OCI-LY1 (cell line): ENCODE results near the gene LRRC2.

Experiments
- H2AFZ ChIP-seq: fragments of 200-600 bp; sonication (generic), shearing (Covaris generic); 2 replicates; pipeline ENCODE4 v1.6.0; 2014; ENCODE audit warnings: antibody characterized with exemption, mild to moderate bottlenecking, low read length
- H3F3A ChIP-seq: fragments of 200-600 bp; sonication (generic), shearing (Covaris generic); 2 replicates; pipeline ENCODE4 v1.6.0; 2014; ENCODE audit warnings: mild to moderate bottlenecking, antibody characterized with exemption, low read length, moderate library complexity; ENCODE audit not compliant: insufficient read depth
- H3K27ac ChIP-seq: fragments of 200-600 bp; sonication (generic); 2 replicates; pipeline ENCODE4 v1.5.1; 2014; ENCODE audit warnings: low read length, mixed run types, mild to moderate bottlenecking, low read depth; ENCODE audit not compliant: poor library complexity, severe bottlenecking
- H3K27me3 ChIP-seq: fragments of 200-600 bp; sonication (generic); 2 replicates; pipeline ENCODE4 v1.6.0; 2014; ENCODE audit warnings: antibody characterized with exemption, mild to moderate bottlenecking, low read length, moderate library complexity; ENCODE audit not compliant: insufficient read depth
- H3K36me3 ChIP-seq: fragments of 200-600 bp; sonication (generic); 2 replicates; pipeline ENCODE4 v1.6.1; 2014; ENCODE audit warnings: mild to moderate bottlenecking, antibody characterized with exemption, low read length, moderate library complexity, mixed read lengths; ENCODE audit not compliant: insufficient read depth
- H3K4me1 ChIP-seq: fragments of 200-600 bp; sonication (generic); 2 replicates; pipeline ENCODE4 v1.5.1; 2014; ENCODE audit warnings: mild to moderate bottlenecking, low read length, moderate library complexity; ENCODE audit not compliant: insufficient read depth, severe bottlenecking
- H3K4me2 ChIP-seq: fragments of 200-600 bp; sonication (generic), shearing (Covaris generic); 2 replicates; pipeline ENCODE4 v1.6.1; 2014; ENCODE audit warnings: low read length
- H3K4me3 ChIP-seq: fragments of 200-600 bp; sonication (generic); 2 replicates; pipeline ENCODE4 v1.5.1; 2014; ENCODE audit warnings: low read length, low read depth, mild to moderate bottlenecking, mixed read lengths; ENCODE audit not compliant: poor library complexity, severe bottlenecking
- H3K79me2 ChIP-seq: fragments of 200-600 bp; shearing (Covaris generic); 2 replicates; pipeline ENCODE4 v1.6.1; 2016; ENCODE audit warnings: mixed run types, low read length, mixed read lengths; ENCODE audit not compliant: insufficient read depth
- H3K9ac ChIP-seq: fragments of 200-600 bp; sonication (generic), shearing (Covaris generic); 2 replicates; pipeline ENCODE4 v1.6.1; 2014; ENCODE audit warnings: mild to moderate bottlenecking, low read length, mixed read lengths
- H3K9me2 ChIP-seq: fragments of 200-600 bp; sonication (generic), shearing (Covaris generic); 2 replicates; pipeline ENCODE4 v1.6.1; 2014; ENCODE audit warnings: low read depth, mild to moderate bottlenecking, low read length, mixed read lengths
- H3K9me3 ChIP-seq: fragments of 200-600 bp; shearing (Covaris generic); 2 replicates; pipeline ENCODE4 v1.6.1; 2014; ENCODE audit warnings: low read length, mixed read lengths
- H4K20me1 ChIP-seq: fragments of 200-600 bp; sonication (generic), shearing (Covaris generic); 2 replicates; pipeline ENCODE4 v1.6.0; 2016; ENCODE audit warnings: mild to moderate bottlenecking, low read length; ENCODE audit not compliant: insufficient read depth
- CTCF ChIP-seq: fragments of 200-600 bp; sonication (generic), shearing (Covaris generic); IDR thresholded peaks from 2 replicates; pipeline ENCODE4 v1.5.1; 2017; ENCODE audit warnings: mild to moderate bottlenecking, antibody characterized with exemption, low read length, moderate library complexity, mixed read lengths
- EZH2 ChIP-seq: fragments of 200-600 bp; sonication (generic), shearing (Covaris generic); IDR thresholded peaks from 2 replicates; pipeline ENCODE4 v1.8.0; 2017; ENCODE audit warnings: borderline replicate concordance, mixed run types, mild to moderate bottlenecking, antibody characterized with exemption, low read length, moderate library complexity, mixed read lengths

Gene LRRC2

GRCh38 chr3:46537316-46537715 is 28.8 kb downstream of the LRRC2 start:
- Histone ChIP-seq H3K36me3 (no peaks in the 10 kb centered on the region), H3K4me2 (no peak overlapping the region), H3K27ac (no peak overlapping the region), H3K9ac (no peak overlapping the region), H3F3A (no peaks in the 10 kb centered on the region), H4K20me1 (no peaks in the 10 kb centered on the region), H3K9me2 (no peaks in the 10 kb centered on the region), H3K4me3 (no peak overlapping the region), H3K27me3 (no peaks in the 10 kb centered on the region), H3K9me3 (no peaks in the 10 kb centered on the region), H3K4me1 (peaks cover 27% of the 10 kb centered on the region), H2AFZ (no peak overlapping the region), H3K79me2 (no peaks in the 10 kb centered on the region)
- TF ChIP-seq CTCF (no peak), EZH2 (no peak)

- no peaks in the 10 kb centered on the region for H3K9me2 ChIP-seq
Measured at GRCh38 chr3:46536758-46537157, 29.3 kb downstream of the LRRC2 start.

GRCh38 chr3:46535746-46536145 is 30.4 kb downstream of the LRRC2 start:
- H3K36me3 ChIP-seq: no peaks in the 10 kb centered on the region
- no peak overlapping the region for H3K27ac ChIP-seq
- H2AFZ ChIP-seq: no peak overlapping the region
- H3K9me2 ChIP-seq: no peaks in the 10 kb centered on the region
- no peaks in the 10 kb centered on the region for H4K20me1 ChIP-seq
- H3K79me2 ChIP-seq: no peaks in the 10 kb centered on the region
- TF ChIP-seq EZH2 (no peak), CTCF (no peak)
- no peak overlapping the region for H3K4me3 ChIP-seq
- H3K4me1 ChIP-seq: peaks cover 27% of the 10 kb centered on the region
- no peak overlapping the region for H3K4me2 ChIP-seq
- H3F3A ChIP-seq: no peaks in the 10 kb centered on the region
- H3K9ac ChIP-seq: no peak overlapping the region
- H3K27me3 ChIP-seq: no peaks in the 10 kb centered on the region
- H3K9me3 ChIP-seq: no peaks in the 10 kb centered on the region

More at GRCh38 chr3:46536758-46537157, 29.3 kb downstream of the LRRC2 start:
- TF ChIP-seq EZH2: no peak
- TF ChIP-seq CTCF: no peak
- no peak overlapping the region for H3K27ac ChIP-seq
- H3K79me2 ChIP-seq: no peaks in the 10 kb centered on the region
- no peak overlapping the region for H3K4me3 ChIP-seq
- no peaks in the 10 kb centered on the region for H4K20me1 ChIP-seq
- no peaks in the 10 kb centered on the region for H3K9me3 ChIP-seq
- H3K4me2 ChIP-seq: no peak overlapping the region
- no peaks in the 10 kb centered on the region for H3F3A ChIP-seq
- no peak overlapping the region for H3K9ac ChIP-seq
- H2AFZ ChIP-seq: no peak overlapping the region
- no peaks in the 10 kb centered on the region for H3K36me3 ChIP-seq
- H3K4me1 ChIP-seq: peaks cover 27% of the 10 kb centered on the region
- no peaks in the 10 kb centered on the region for H3K27me3 ChIP-seq
